NT2/D1 (cell line): ENCODE measurements around the gene MARCKS.

Experiments
- DNase-seq: peaks from one replicate; pipeline ENCODE4 v3.0.0-alpha.2; 2011; ENCODE audit warnings: low read depth, low spot score
- H3K27me3 ChIP-seq: 2 replicates; pipeline ENCODE4 v1.6.0; 2011; ENCODE audit warnings: mild to moderate bottlenecking; ENCODE audit not compliant: insufficient read length, insufficient read depth
- H3K36me3 ChIP-seq: 2 replicates; pipeline ENCODE4 v1.6.1; 2011; ENCODE audit warnings: mild to moderate bottlenecking, low read length, mixed read lengths; ENCODE audit not compliant: insufficient read depth, insufficient read length
- H3K4me1 ChIP-seq: 2 replicates; pipeline ENCODE4 v1.5.1; 2011; ENCODE audit not compliant: insufficient read depth, insufficient read length
- H3K4me3 ChIP-seq: 2 replicates; pipeline ENCODE4 v1.5.1; 2011; ENCODE audit warnings: low read depth; ENCODE audit not compliant: insufficient read length
- H3K9ac ChIP-seq: 2 replicates; pipeline ENCODE4 v1.6.0; 2011; ENCODE audit warnings: low read depth; ENCODE audit not compliant: insufficient read length
- H3K9me3 ChIP-seq: 2 replicates; pipeline ENCODE4 v1.5.1; 2011; ENCODE audit warnings: mild to moderate bottlenecking, low read length; ENCODE audit not compliant: insufficient read depth
- SUZ12 ChIP-seq: IDR thresholded peaks from 2 replicates; pipeline ENCODE4 v1.6.1; 2011; ENCODE audit not compliant: insufficient read length, insufficient read depth; ENCODE audit errors: extremely low read depth
- YY1 ChIP-seq: IDR thresholded peaks from 2 replicates; pipeline ENCODE4 v1.6.1; 2011; ENCODE audit not compliant: insufficient read length, insufficient read depth
- ZNF274 ChIP-seq: IDR thresholded peaks from 2 replicates; pipeline ENCODE4 v1.6.1; 2011; ENCODE audit warnings: mild to moderate bottlenecking, low read depth, low read length

The MARCKS gene

DNA sequence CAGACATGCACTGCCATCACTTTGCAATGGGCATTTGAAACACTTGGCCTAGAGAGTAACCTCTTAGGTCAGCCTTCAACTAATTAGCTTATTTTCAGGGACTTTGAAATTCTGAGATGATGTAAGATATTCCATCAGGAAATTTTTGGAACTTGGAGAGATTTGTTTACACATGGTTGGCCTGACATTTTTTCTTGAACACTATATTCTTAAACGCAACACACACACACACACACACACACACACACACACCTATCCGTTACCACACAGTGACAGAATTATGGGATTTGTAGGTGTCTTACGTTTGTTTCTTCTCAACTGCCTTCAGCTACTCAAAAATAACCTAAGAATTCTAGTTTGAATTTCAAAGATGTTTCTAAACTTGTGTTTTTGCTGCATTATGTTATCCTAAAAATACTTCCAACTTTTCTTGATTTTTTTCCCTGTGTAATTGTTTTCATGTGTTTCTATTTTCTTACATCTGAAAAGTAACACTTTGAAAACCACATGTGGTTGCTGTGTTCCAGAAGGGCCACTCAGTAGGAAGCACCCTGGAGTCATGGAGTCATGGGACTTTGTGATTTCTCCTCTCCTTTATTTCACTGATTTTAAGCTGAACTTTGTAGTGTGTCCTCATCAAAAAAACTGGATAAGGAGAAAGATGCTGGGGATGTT is 31.9 kb downstream of the MARCKS start:
- TF ChIP-seq SUZ12: no peak
- TF ChIP-seq ZNF274: no peak
- H3K9me3 ChIP-seq: 0 out of 2 replicates have a peak, but pooled peaks cover 8% of the 10 kb centered on the region
- DNase-seq: no peak
- no peak overlapping the region for H3K9ac ChIP-seq
- no peaks in the 10 kb centered on the region for H3K4me1 ChIP-seq
- no peaks in the 10 kb centered on the region for H3K36me3 ChIP-seq
- H3K4me3 ChIP-seq: no peak overlapping the region
- H3K27me3 ChIP-seq: no peaks in the 10 kb centered on the region

GRCh38 chr6:113893451-113893850 is 36.3 kb downstream of the MARCKS start:
- TF ChIP-seq SUZ12 (no peak), ZNF274 (no peak), YY1 (no peak)
- Histone ChIP-seq H3K9me3 (0 out of 2 replicates have a peak, but pooled peaks cover 8% of the 10 kb centered on the region), H3K4me1 (no peaks in the 10 kb centered on the region)

GRCh38 chr6:113893866-113894265 is 36.7 kb downstream of the MARCKS start:
- Histone ChIP-seq H3K9ac (no peak overlapping the region), H3K27me3 (no peaks in the 10 kb centered on the region), H3K36me3 (no peaks in the 10 kb centered on the region), H3K9me3 (0 out of 2 replicates have a peak, but pooled peaks cover 8% of the 10 kb centered on the region), H3K4me3 (no peak overlapping the region), H3K4me1 (no peaks in the 10 kb centered on the region)
- no peak for DNase-seq
- no peak for TF ChIP-seq YY1
- no peak for TF ChIP-seq SUZ12
- TF ChIP-seq ZNF274: no peak

More at GRCh38 chr6:113893451-113893850, 36.3 kb downstream of the MARCKS start:
- H3K27me3 ChIP-seq: no peaks in the 10 kb centered on the region
- H3K9ac ChIP-seq: no peak overlapping the region
- H3K4me3 ChIP-seq: no peak overlapping the region
- no peak for DNase-seq
- H3K36me3 ChIP-seq: no peaks in the 10 kb centered on the region

DNA sequence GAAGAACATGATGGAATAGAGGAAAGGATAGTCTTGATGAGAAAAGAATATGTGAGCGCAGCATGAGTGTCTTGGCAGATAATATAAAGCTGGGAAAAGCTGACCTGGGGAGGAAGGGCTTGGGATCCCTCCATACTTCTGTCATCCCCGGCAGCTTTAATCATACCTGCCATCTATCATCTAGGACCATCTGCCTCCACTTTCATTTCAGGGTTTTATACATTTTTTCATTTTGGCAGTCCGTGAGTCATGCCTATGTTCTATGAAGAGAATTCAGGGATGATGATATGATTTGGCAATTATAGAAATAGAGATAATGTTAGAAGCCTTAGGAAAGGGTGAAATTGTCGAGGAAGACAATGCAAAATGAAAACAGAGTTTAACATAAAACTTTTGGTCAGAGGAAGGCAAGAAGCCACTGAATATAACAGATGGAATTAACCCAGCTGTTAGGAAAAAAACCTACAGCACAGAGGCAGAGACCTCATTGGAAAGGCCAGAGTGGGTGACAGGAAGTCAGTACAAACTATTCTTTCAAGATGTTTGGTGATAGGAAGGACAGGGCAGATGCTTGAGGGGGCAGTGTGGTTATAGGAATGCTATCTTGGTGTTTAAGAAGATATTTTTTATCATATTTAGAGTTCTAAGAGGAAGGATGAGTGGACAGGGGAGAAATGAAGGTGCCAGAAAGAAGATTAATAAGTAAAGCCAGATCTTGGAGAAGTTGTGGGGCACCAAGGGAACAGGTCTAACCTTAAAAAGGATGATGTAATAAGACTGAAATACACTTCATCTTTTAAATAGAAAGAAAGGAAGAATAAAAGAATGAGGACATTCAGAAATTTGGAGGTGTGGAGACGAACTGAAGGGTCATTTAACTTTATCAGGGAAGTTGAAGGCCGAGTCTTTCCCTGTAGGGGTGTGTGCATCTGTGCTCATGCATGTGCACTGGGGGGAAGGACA is 37.8 kb downstream of the MARCKS start:
- no peak for TF ChIP-seq YY1
- TF ChIP-seq ZNF274: no peak
- no peak for TF ChIP-seq SUZ12
- no peaks in the 10 kb centered on the region for H3K27me3 ChIP-seq
- no peak overlapping the region for H3K9ac ChIP-seq
- H3K4me3 ChIP-seq: no peak overlapping the region
- H3K36me3 ChIP-seq: no peaks in the 10 kb centered on the region
- 0 out of 2 replicates have a peak, but pooled peaks cover 8% of the 10 kb centered on the region for H3K9me3 ChIP-seq
- DNase-seq: no peak
- no peaks in the 10 kb centered on the region for H3K4me1 ChIP-seq

- TF ChIP-seq ZNF274 (no peak), YY1 (no peak), SUZ12 (no peak)
- H3K4me3 ChIP-seq: no peak overlapping the region
- H3K4me1 ChIP-seq: no peaks in the 10 kb centered on the region
- no peaks in the 10 kb centered on the region for H3K9me3 ChIP-seq
- no peaks in the 10 kb centered on the region for H3K27me3 ChIP-seq
- no peaks in the 10 kb centered on the region for H3K36me3 ChIP-seq
- no peak for DNase-seq
- H3K9ac ChIP-seq: no peak overlapping the region
Measured at GRCh38 chr6:113901482-113901881, 44.3 kb downstream of the MARCKS start.

- TF ChIP-seq SUZ12 (no peak), ZNF274 (no peak), YY1 (no peak)
- peak; percentile 6 for DNase-seq
- H3K36me3 ChIP-seq: no peaks in the 10 kb centered on the region
Measured at GRCh38 chr6:113903666-113904330, 46.7 kb downstream of the MARCKS start.

More at GRCh38 chr6:113903666-113904330, 46.7 kb downstream of the MARCKS start:
- no peak overlapping the region for H3K4me3 ChIP-seq
- no peaks in the 10 kb centered on the region for H3K9me3 ChIP-seq
- H3K27me3 ChIP-seq: no peaks in the 10 kb centered on the region
- no peak overlapping the region for H3K9ac ChIP-seq
- H3K4me1 ChIP-seq: no peaks in the 10 kb centered on the region
